ENCODE measurements around the gene MUTYH. TPM values are rescaled to one million over a fixed set of nuclear protein-coding genes. Genes with fewer than 3 reads are reported as not detected.
A peak's percentile ranks its signal among the peaks of the same experiment; 100 is the strongest.

MUTYH gene
- total RNA-seq, 5 donors from 2014 or later (not counting 1 experiment from before 2014, with no cell fraction given) = 60.2 to 71.0 (median 68.4) TPM

DNA sequence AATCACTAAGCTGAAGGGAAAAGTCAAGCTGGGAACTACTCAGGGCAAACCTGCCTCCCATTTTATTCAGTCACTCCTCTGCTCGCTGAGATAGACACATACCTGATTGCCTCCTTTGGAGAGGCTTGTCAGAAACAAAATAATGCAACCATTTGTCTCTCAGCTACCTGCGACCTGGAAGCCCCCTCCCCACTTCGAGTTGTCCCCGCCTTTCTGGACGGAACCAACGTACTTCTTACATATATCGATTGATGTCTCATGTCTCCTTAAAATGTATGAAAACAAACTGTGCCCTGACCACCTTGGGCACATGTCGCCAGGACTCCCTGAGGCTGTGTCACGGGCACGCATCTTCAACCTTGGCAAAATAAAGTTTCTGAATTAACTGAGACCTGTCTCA lies 35.0 kb downstream of the MUTYH start:
- peak overlapping the region; percentile 88 to 90 (median 90) for H3K4me3 Mint-ChIP-seq
- POLR2A ChIA-PET = no interaction called here
- no peaks in the 10 kb centered on the region for H3K36me3 Mint-ChIP-seq

DNA sequence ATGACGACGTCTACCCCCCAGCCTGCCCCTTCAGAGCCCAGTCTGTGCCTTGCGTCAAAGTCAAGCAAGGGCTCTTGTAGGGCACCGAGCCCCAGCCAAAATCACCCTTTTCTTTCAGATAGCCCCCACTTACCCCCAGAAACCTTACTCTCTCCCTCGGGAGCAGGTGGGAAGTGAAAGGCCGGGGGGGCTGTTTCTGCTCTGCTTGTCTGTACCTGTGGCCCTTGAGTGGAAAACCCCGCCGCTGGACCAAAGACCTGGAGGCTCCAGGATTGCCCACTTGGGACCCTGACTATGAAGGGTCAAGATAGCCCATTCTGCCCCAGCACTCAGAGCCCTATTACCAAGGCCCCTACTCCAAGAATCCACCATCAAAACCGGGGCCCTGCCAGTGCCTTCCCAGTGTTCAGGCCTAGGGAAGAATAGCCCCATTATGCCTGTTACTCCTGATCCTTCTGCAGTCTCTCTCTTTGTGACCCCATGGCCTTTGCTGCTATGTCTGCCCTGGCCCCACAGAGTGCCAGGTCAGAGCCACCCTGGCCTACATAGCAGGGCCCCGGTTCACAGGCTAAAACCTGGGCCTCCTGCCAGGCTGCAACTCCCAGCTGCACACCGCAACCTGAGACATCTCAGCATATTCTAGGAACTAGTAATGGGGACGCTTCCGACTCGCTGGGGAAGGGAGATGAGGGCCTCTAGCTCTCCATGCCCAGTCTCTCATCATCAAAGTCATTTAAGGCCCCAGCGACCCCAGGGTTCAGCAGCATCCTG lies 35.7 kb downstream of the MUTYH start:
- peak in 2 of 4 experiments; percentile 0 for ATAC-seq (replicated peaks in 1 of 4)
- Mint-ChIP-seq H3K27me3 (no peaks in the 10 kb centered on the region), H3K4me1 (peaks cover 19 to 32% (median 20%) of the 10 kb centered on the region in 3 donors), H3K27ac (peak overlapping the region; percentile 96 to 98), H3K9me3 (no peaks in the 10 kb centered on the region), H3K4me3 (peak overlapping the region; percentile 88 to 90 (median 90)), H3K36me3 (no peaks in the 10 kb centered on the region)
- Histone ChIP-seq H3K9me3 (no peaks in the 10 kb centered on the region), H3K4me3 (ENCODE audit: control insufficient read depth in 1 of 2, extremely low read depth in 1 of 2, low read length in 1 of 2) (peak overlapping the region; percentile 54 to 62), H3K36me3 (ENCODE audit: control insufficient read depth in 2 of 2, extremely low read depth in 1 of 2, insufficient read depth in 1 of 2, low read length in 1 of 2) (no peaks in the 10 kb centered on the region), H3K4me1 (ENCODE audit: control insufficient read depth in 1 of 2, extremely low read depth in 1 of 2, insufficient read depth in 2 of 2, low read length in 2 of 2) (peaks cover 2 to 18% of the 10 kb centered on the region in 2 experiments), H3K27me3 (replicated peaks in 1 of 2; ENCODE audit: control insufficient read depth in 2 of 2, extremely low read depth in 1 of 2, insufficient read depth in 2 of 2, low read length in 1 of 2) (no peaks in the 10 kb centered on the region), H3K27ac (ENCODE audit: low read length) (peak overlapping the region; percentile 94)
- 56% methylated on average over 5 of the region's 15 CpGs for WGBS (ENCODE audit: insufficient coverage)
- DNase-seq = peak in 1 of 35 experiments; percentile 21
- ChIA-PET CTCF (interaction anchor here (1.2 to 6.5 kb wide), 7 partner anchors 35 to 504 kb away, joined by 4 to 124 read pairs (median 8); partner anchors contain the start of genes MUTYH (in 2 of the 2), TOE1 (in 2 of the 2), HECTD3 (in 1 of the 2) and PLK3 (in 1 of the 2)), POLR2A (interaction anchor here (0.7 to 1.3 kb wide), 3 partner anchors 35 to 583 kb away, joined by 3 to 18 read pairs (median 12); partner anchors contain the start of genes BTBD19 (in 1 of the 2), MUTYH (in 1 of the 2) and TOE1 (in 1 of the 2))

More for the DNA sequence above, 35.0 kb downstream of the MUTYH start:
- CTCF ChIA-PET = interaction anchor here in 1 of 2 donors (0.8 to 1.6 kb wide), 3 partner anchors 20 to 319 kb away, joined by 3 to 8 read pairs (median 3); partner anchors contain the start of genes EIF2B3, MUTYH and TOE1
- Histone ChIP-seq H3K4me3 (ENCODE audit: control insufficient read depth in 1 of 2, extremely low read depth in 1 of 2, low read length in 1 of 2) (no peak overlapping the region), H3K27ac (ENCODE audit: low read length) (peak overlapping the region; percentile 94), H3K36me3 (ENCODE audit: control insufficient read depth in 2 of 2, extremely low read depth in 1 of 2, insufficient read depth in 1 of 2, low read length in 1 of 2) (no peaks in the 10 kb centered on the region), H3K27me3 (replicated peaks in 1 of 2; ENCODE audit: control insufficient read depth in 2 of 2, extremely low read depth in 1 of 2, insufficient read depth in 2 of 2, low read length in 1 of 2) (no peaks in the 10 kb centered on the region), H3K4me1 (ENCODE audit: control insufficient read depth in 1 of 2, extremely low read depth in 1 of 2, insufficient read depth in 2 of 2, low read length in 2 of 2) (peaks cover 2 to 18% of the 10 kb centered on the region in 2 experiments), H3K9me3 (no peaks in the 10 kb centered on the region)
- Mint-ChIP-seq H3K4me1 (peaks cover 19 to 32% (median 20%) of the 10 kb centered on the region in 3 donors), H3K9me3 (no peaks in the 10 kb centered on the region), H3K27me3 (no peaks in the 10 kb centered on the region), H3K27ac (peak overlapping the region; percentile 96 to 98)
- 90% methylated on average over 6 of the region's 10 CpGs for WGBS (ENCODE audit: insufficient coverage)
- DNase-seq (no peak), ATAC-seq (replicated peaks in 1 of 4) (no peak)

DNA sequence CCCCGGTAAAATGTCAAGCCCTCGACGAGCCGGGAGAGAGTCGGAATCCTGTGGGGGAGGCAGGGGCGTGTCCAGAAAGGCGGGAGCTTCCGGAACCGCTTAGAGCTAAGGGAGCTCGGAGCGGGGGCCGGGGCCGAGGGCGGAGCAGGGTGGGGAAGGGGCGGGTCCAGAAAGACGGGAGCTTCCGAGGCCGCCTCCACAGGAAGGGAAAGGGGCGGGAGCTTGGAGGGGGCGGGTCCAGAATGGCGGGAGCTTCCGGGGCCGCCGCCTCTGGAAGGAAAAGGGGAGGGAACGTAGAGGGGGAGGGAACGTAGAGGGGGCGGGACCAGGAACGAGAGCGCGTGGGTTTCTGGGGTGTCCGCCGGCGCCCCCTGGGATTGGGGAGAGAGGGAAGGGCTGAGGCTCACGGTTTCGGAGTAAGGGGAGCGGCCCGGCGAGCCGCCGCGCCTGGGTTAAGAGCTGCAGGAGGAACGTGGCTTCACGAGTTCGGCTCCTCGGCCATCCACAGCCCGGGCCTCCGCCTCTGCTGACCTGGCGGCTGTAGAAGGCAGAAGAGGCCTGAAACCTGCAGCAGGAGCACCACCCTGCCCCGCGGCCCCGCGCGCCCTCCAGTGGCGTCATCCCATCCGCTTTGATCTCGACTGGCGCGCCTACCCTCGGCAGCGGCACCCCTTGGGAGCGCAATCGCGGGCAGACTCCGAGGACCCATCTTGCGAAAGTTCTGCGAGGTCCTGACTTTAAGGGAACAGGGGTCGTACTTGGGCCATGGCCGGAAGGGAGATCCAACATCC lies 36.5 kb downstream of the MUTYH start:
- Histone ChIP-seq H3K9me3 (no peaks in the 10 kb centered on the region), H3K27ac (ENCODE audit: low read length) (peak overlapping the region; percentile 94), H3K4me1 (ENCODE audit: control insufficient read depth in 1 of 2, extremely low read depth in 1 of 2, insufficient read depth in 2 of 2, low read length in 2 of 2) (peaks cover 2 to 18% of the 10 kb centered on the region in 2 experiments), H3K36me3 (ENCODE audit: control insufficient read depth in 2 of 2, extremely low read depth in 1 of 2, insufficient read depth in 1 of 2, low read length in 1 of 2) (no peaks in the 10 kb centered on the region), H3K27me3 (replicated peaks in 1 of 2; ENCODE audit: control insufficient read depth in 2 of 2, extremely low read depth in 1 of 2, insufficient read depth in 2 of 2, low read length in 1 of 2) (no peaks in the 10 kb centered on the region), H3K4me3 (ENCODE audit: control insufficient read depth in 1 of 2, extremely low read depth in 1 of 2, low read length in 1 of 2) (peak overlapping the region; percentile 62 to 72)
- H3K36me3 Mint-ChIP-seq = no peaks in the 10 kb centered on the region
- CTCF ChIA-PET = interaction anchor here (0.5 to 6.5 kb wide), 55 partner anchors 11 to 1589 kb away, joined by 3 to 124 read pairs (median 4); partner anchors contain the start of genes MUTYH (in 2 of the 2), TOE1 (in 2 of the 2), ARMH1 (in 1 of the 2) and ATPAF1 (in 1 of the 2)
- under 1% methylated on average over 51 of the region's 68 CpGs for WGBS (ENCODE audit: insufficient coverage)
- H3K27me3 Mint-ChIP-seq = no peaks in the 10 kb centered on the region
- DNase-seq (peak; percentile 91 to 98 (median 96)), ATAC-seq (replicated peaks in 1 of 4) (peak; percentile 85 to 91 (median 89))
- no peaks in the 10 kb centered on the region for H3K9me3 Mint-ChIP-seq
- peak overlapping the region; percentile 88 to 90 (median 90) for H3K4me3 Mint-ChIP-seq
- POLR2A ChIA-PET = interaction anchor here (0.6 to 1.3 kb wide), 19 partner anchors 11 to 943 kb away, joined by 3 to 32 read pairs (median 5); partner anchors contain the start of genes MUTYH (in 2 of the 2), TOE1 (in 2 of the 2), BTBD19 (in 1 of the 2) and HECTD3 (in 1 of the 2)
- peaks cover 19 to 32% (median 20%) of the 10 kb centered on the region in 3 donors for H3K4me1 Mint-ChIP-seq
- peak overlapping the region; percentile 96 to 98 for H3K27ac Mint-ChIP-seq

DNA sequence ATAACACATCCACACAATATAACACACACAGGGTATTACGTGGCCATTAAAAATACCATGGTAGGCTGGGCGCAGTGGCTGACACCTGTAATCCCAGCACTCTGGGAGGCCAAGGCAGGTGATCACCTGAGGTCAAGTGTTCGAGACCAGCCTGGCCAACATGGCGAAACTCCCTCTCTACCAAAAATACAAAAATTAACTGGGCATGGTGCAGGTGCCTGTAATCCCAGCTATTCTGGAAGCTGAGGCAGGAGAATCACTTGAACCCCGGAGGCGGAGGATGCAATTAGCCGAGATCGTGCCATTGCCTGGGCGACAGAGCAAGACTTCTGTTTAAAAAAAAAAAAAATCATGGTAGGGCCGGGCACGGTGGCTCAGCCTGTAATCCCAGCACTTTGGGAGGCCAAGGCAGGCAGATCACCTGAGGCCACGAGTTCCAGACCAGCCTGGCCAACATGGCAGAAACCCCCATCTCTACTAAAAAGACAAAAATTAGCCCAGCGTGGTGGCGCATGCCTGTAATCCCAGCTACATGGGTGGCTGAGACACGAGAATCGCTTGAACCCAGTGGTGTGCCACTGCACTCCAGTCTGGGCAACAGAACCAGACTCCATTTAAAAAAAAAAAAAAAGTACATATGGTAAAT lies 37.6 kb downstream of the MUTYH start:
- peaks cover 19 to 32% (median 20%) of the 10 kb centered on the region in 3 donors for H3K4me1 Mint-ChIP-seq
- H3K4me3 Mint-ChIP-seq = peak overlapping the region; percentile 88 to 90 (median 90)
- WGBS (ENCODE audit: insufficient coverage) = 96% methylated on average over 7 of the region's 16 CpGs
- H3K27ac Mint-ChIP-seq = peak overlapping the region in 1 of 2 donors; percentile 28
- H3K36me3 Mint-ChIP-seq = no peaks in the 10 kb centered on the region
- peak overlapping the region; percentile 62 to 72 for H3K4me3 ChIP-seq (ENCODE audit: control insufficient read depth in 1 of 2, extremely low read depth in 1 of 2, low read length in 1 of 2)
- no peaks in the 10 kb centered on the region for H3K27me3 ChIP-seq (replicated peaks in 1 of 2; ENCODE audit: control insufficient read depth in 2 of 2, extremely low read depth in 1 of 2, insufficient read depth in 2 of 2, low read length in 1 of 2)
- H3K36me3 ChIP-seq (ENCODE audit: control insufficient read depth in 2 of 2, extremely low read depth in 1 of 2, insufficient read depth in 1 of 2, low read length in 1 of 2) = no peaks in the 10 kb centered on the region
- ChIA-PET POLR2A (interaction anchor here (0.6 to 1.1 kb wide), 5 partner anchors 12 to 291 kb away, joined by 3 to 32 read pairs (median 5); partner anchors contain the start of genes MUTYH (in 1 of the 2), PRDX1 (in 1 of the 2), TOE1 (in 1 of the 2) and UROD (in 1 of the 2)), CTCF (interaction anchor here (0.5 to 6.5 kb wide), 20 partner anchors 37 to 574 kb away, joined by 3 to 124 read pairs (median 6); partner anchors contain the start of genes MUTYH (in 2 of the 2), TOE1 (in 2 of the 2), UROD (in 2 of the 2) and CCDC163 (in 1 of the 2))
- H3K9me3 Mint-ChIP-seq = no peaks in the 10 kb centered on the region
- no peak overlapping the region for H3K27ac ChIP-seq (ENCODE audit: low read length)
- H3K9me3 ChIP-seq = no peaks in the 10 kb centered on the region
- H3K4me1 ChIP-seq (ENCODE audit: control insufficient read depth in 1 of 2, extremely low read depth in 1 of 2, insufficient read depth in 2 of 2, low read length in 2 of 2) = peaks cover 2 to 18% of the 10 kb centered on the region in 2 experiments
- no peak for ATAC-seq (replicated peaks in 1 of 4)
- no peak for DNase-seq
- H3K27me3 Mint-ChIP-seq = no peaks in the 10 kb centered on the region

DNA sequence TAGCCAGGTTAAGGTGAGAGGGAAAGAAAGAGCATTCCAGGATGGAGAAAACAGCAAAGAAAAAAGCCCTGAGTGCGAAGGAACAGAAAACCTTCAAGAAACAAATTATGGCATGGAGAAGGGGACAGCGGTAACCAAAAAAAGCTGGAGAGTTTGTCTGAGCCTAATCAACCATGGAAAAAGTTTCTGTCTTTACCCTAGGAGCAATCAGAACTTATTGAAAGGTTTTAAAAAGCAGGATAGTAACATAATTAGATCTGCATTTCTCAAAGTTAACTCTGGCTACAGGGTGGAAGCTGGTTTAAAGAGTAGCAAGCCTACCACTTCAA lies 39.6 kb downstream of the MUTYH start:
- ChIA-PET POLR2A (no interaction called here), CTCF (interaction anchor here (0.6 to 6.5 kb wide), 7 partner anchors 8 to 288 kb away, joined by 3 to 124 read pairs (median 9); partner anchors contain the start of genes HECTD3 (in 1 of the 2), MUTYH (in 1 of the 2), TOE1 (in 1 of the 2) and UROD (in 1 of the 2))
- ATAC-seq (replicated peaks in 1 of 4) = no peak
- no peak overlapping the region for H3K4me3 Mint-ChIP-seq
- peaks cover 19 to 22% (median 20%) of the 10 kb centered on the region in 3 donors for H3K4me1 Mint-ChIP-seq
- Histone ChIP-seq H3K4me3 (ENCODE audit: control insufficient read depth in 1 of 2, extremely low read depth in 1 of 2, low read length in 1 of 2) (no peak overlapping the region), H3K4me1 (ENCODE audit: control insufficient read depth in 1 of 2, extremely low read depth in 1 of 2, insufficient read depth in 2 of 2, low read length in 2 of 2) (peaks cover 2 to 18% of the 10 kb centered on the region in 2 experiments), H3K36me3 (ENCODE audit: control insufficient read depth in 2 of 2, extremely low read depth in 1 of 2, insufficient read depth in 1 of 2, low read length in 1 of 2) (no peaks in the 10 kb centered on the region), H3K9me3 (no peaks in the 10 kb centered on the region), H3K27me3 (replicated peaks in 1 of 2; ENCODE audit: control insufficient read depth in 2 of 2, extremely low read depth in 1 of 2, insufficient read depth in 2 of 2, low read length in 1 of 2) (no peaks in the 10 kb centered on the region), H3K27ac (ENCODE audit: low read length) (no peak overlapping the region)
- no peaks in the 10 kb centered on the region for H3K36me3 Mint-ChIP-seq
- no peak for DNase-seq
- no peak overlapping the region for H3K27ac Mint-ChIP-seq
- H3K27me3 Mint-ChIP-seq = no peaks in the 10 kb centered on the region
- no peaks in the 10 kb centered on the region for H3K9me3 Mint-ChIP-seq
- WGBS (ENCODE audit: insufficient coverage) = no CpG with 5 or more reads among the region's 2 CpGs
